GM23338 (cell line): ENCODE data around the gene TSPAN5. TPM values are rescaled to one million over a fixed set of nuclear protein-coding genes. Genes with fewer than 3 reads are reported as not detected.

Source experiments
- ATAC-seq: fragments of 200-7000 bp; cut with Tn5 transposase; 3 replicates; pipeline ENCODE4 v1.9.1; 2020
- DNase-seq: peaks from one replicate; pipeline ENCODE4 v3.0.0-alpha.2; 2015; ENCODE audit warnings: low spot score
- H2AFZ ChIP-seq: fragments of 200-600 bp; sonication (generic); 2 replicates; pipeline ENCODE4 v1.8.0; 2016; ENCODE audit warnings: antibody characterized with exemption, mild to moderate bottlenecking, moderate library complexity
- H3F3A ChIP-seq: fragments of 200-600 bp; sonication (generic); replicated peaks from 2 replicates; pipeline ENCODE4 v1.8.0; 2017; ENCODE audit warnings: antibody characterized with exemption, mixed run types, low read depth
- H3K27ac ChIP-seq: fragments of 200-600 bp; sonication (generic); 2 replicates; pipeline ENCODE4 v1.6.1; 2016; ENCODE audit warnings: low read depth
- H3K27me3 ChIP-seq: fragments of 200-600 bp; sonication (generic); 2 replicates; pipeline ENCODE4 v1.8.0; 2016; ENCODE audit warnings: mild to moderate bottlenecking, mixed run types, moderate library complexity; ENCODE audit not compliant: insufficient read depth
- H3K36me3 ChIP-seq: fragments of 200-600 bp; sonication (generic); 2 replicates; pipeline ENCODE4 v1.8.0; 2016; ENCODE audit warnings: mild to moderate bottlenecking; ENCODE audit not compliant: insufficient read depth
- H3K4me1 ChIP-seq: fragments of 200-600 bp; sonication (generic); 2 replicates; pipeline ENCODE4 v1.8.0; 2016; ENCODE audit warnings: mild to moderate bottlenecking, moderate library complexity; ENCODE audit not compliant: insufficient read depth
- H3K4me2 ChIP-seq: fragments of 200-600 bp; sonication (generic); 2 replicates; pipeline ENCODE4 v1.7.1; 2017; ENCODE audit warnings: mixed run types
- H3K4me3 ChIP-seq: fragments of 200-600 bp; sonication (generic); 2 replicates; pipeline ENCODE4 v1.6.1; 2016; ENCODE audit warnings: mixed run types
- H3K79me2 ChIP-seq: fragments of 200-600 bp; sonication (generic); replicated peaks from 2 replicates; pipeline ENCODE4 v1.8.0; 2017; ENCODE audit warnings: mild to moderate bottlenecking; ENCODE audit not compliant: insufficient read depth
- H3K9me2 ChIP-seq: fragments of 200-600 bp; sonication (generic); 2 replicates; pipeline ENCODE4 v1.8.0; 2017; ENCODE audit not compliant: insufficient read depth
- H4K20me1 ChIP-seq: fragments of 200-600 bp; sonication (generic); replicated peaks from 2 replicates; pipeline ENCODE4 v1.8.0; 2017; ENCODE audit warnings: mild to moderate bottlenecking; ENCODE audit not compliant: insufficient read depth
- H3K27ac Mint-ChIP-seq: 2 replicates; pipeline ENCODE4 v1.8.0; 2020; ENCODE audit warnings: inconsistent platforms, mild to moderate bottlenecking, moderate library complexity, mixed read lengths
- H3K27me3 Mint-ChIP-seq: 3 replicates; pipeline ENCODE4 v1.8.0; 2022; ENCODE audit warnings: low read depth, mild to moderate bottlenecking, moderate library complexity, mixed read lengths, inconsistent platforms; ENCODE audit not compliant: insufficient read depth, poor library complexity
- H3K36me3 Mint-ChIP-seq: 3 replicates; pipeline ENCODE4 v1.8.0; 2021; ENCODE audit warnings: low read depth, mild to moderate bottlenecking, inconsistent platforms, moderate library complexity, mixed read lengths
- H3K4me1 Mint-ChIP-seq: 3 replicates; pipeline ENCODE4 v1.8.0; 2020; ENCODE audit warnings: mild to moderate bottlenecking, inconsistent platforms, mixed read lengths
- H3K4me3 Mint-ChIP-seq: 3 replicates; pipeline ENCODE4 v1.8.0; 2021; ENCODE audit warnings: moderate library complexity, mild to moderate bottlenecking, inconsistent platforms, mixed read lengths
- H3K9me3 Mint-ChIP-seq: 3 replicates; pipeline ENCODE4 v1.8.0; 2020; ENCODE audit warnings: moderate library complexity, mild to moderate bottlenecking, inconsistent platforms, mixed read lengths
- CREB1 ChIP-seq: fragments of 250-450 bp; sonication (Bioruptor Pico); IDR thresholded peaks from 2 replicates; pipeline ENCODE4 v1.5.0; 2020; ENCODE audit warnings: low read depth, mild to moderate bottlenecking, moderate library complexity
- ETS1 ChIP-seq: IDR thresholded peaks from 2 replicates; pipeline ENCODE4 v1.6.1; 2016; ENCODE audit warnings: antibody characterized with exemption
- EZH2 ChIP-seq: fragments of 200-600 bp; sonication (generic); IDR thresholded peaks from one replicate; pipeline ENCODE4 v1.8.0; 2017; ENCODE audit warnings: antibody characterized with exemption, mild to moderate bottlenecking, low read depth; ENCODE audit not compliant: unreplicated experiment
- EZH2phosphoT487 ChIP-seq: fragments of 200-600 bp; sonication (generic); IDR thresholded peaks from one replicate; pipeline ENCODE4 v1.8.1; 2018; ENCODE audit warnings: antibody characterized with exemption; ENCODE audit not compliant: unreplicated experiment
- JUNB ChIP-seq: IDR thresholded peaks from one replicate; pipeline ENCODE4 v1.6.1; 2016; ENCODE audit warnings: antibody characterized with exemption; ENCODE audit not compliant: unreplicated experiment
- NANOG ChIP-seq: IDR thresholded peaks from 2 replicates; pipeline ENCODE4 v1.6.1; 2016; ENCODE audit warnings: antibody characterized with exemption, borderline replicate concordance
- POLR2AphosphoS5 ChIP-seq: IDR thresholded peaks from 2 replicates; pipeline ENCODE4 v1.6.1; 2016; ENCODE audit warnings: antibody characterized with exemption, low read depth
- STAT1 ChIP-seq: IDR thresholded peaks from one replicate; pipeline ENCODE4 v1.6.1; 2016; ENCODE audit warnings: antibody characterized with exemption; ENCODE audit not compliant: unreplicated experiment
- ZNF114 ChIP-seq: fragments of 250-450 bp; sonication (Bioruptor Pico); IDR thresholded peaks from 2 replicates; pipeline ENCODE4 v1.5.0; 2020; ENCODE audit warnings: mild to moderate bottlenecking, moderate library complexity
- ZNF331 ChIP-seq: fragments of 250-450 bp; sonication (Bioruptor Pico); IDR thresholded peaks from 2 replicates; pipeline ENCODE4 v1.5.0; 2020; ENCODE audit warnings: low read depth, mild to moderate bottlenecking, moderate library complexity
- polyA plus RNA-seq: library from polyadenylated mRNA; unstranded; fragments of >200 nt; fragmentation: Nextera tagmentation; extraction: Ambion mirVana; gene quantifications from 2 replicates; pipeline ENCODE4 v1.2.1, GENCODE V29; 2016
- total RNA-seq: library from RNA; depleted of rRNA; stranded (reverse); fragments of >200 nt; shearing (Covaris generic); gene quantifications from 2 replicates; pipeline ENCODE4 v1.2.3, GENCODE V29; 2014
- TF ChIP-seq, protein P1 (sequence below): IDR thresholded peaks from one replicate; pipeline ENCODE4 v1.6.1; 2018; ENCODE audit warnings: antibody characterized with exemption; ENCODE audit not compliant: unreplicated experiment
- TF ChIP-seq, protein P2 (sequence below): fragments of 250-450 bp; sonication (Bioruptor Pico); IDR thresholded peaks from 2 replicates; pipeline ENCODE4 v1.5.0; 2020; ENCODE audit warnings: mild to moderate bottlenecking, moderate library complexity
- TF ChIP-seq, protein P3 (sequence below), 2 experiments: fragments of 200-600 bp in 1 of 2; sonication (generic) in 1 of 2; conservative IDR thresholded peaks; 2 replicates each; pipeline versions ENCODE4 v1.5.1 to v1.6.1; 2016 to 2017; ENCODE audit warnings: antibody characterized with exemption in 2 of 2, low read depth in 2 of 2, mild to moderate bottlenecking in 2 of 2, moderate library complexity in 1 of 2

Gene TSPAN5
- total and polyA plus RNA-seq, 2 experiments from 2014 or later: 18.6 to 21.5 TPM

GRCh38 chr4:98516042-98516440, 142.4 kb downstream of the TSPAN5 start:
- H2AFZ ChIP-seq: no peak overlapping the region
- Mint-ChIP-seq H3K27ac (no peak overlapping the region; the same call in 1 of the 2 replicates), H3K4me3 (no peak overlapping the region), H3K27me3 (peaks cover 2% of the 10 kb centered on the region), H3K9me3 (peaks cover 5% of the 10 kb centered on the region; the same call in 1 of the 3 replicates), H3K4me1 (peaks cover 45% of the 10 kb centered on the region), H3K36me3 (peaks cover 9% of the 10 kb centered on the region)
- no peak for ATAC-seq
- no peaks in the 10 kb centered on the region for H4K20me1 ChIP-seq
- peaks cover 18% of the 10 kb centered on the region for H3K4me1 ChIP-seq
- no peak for DNase-seq
- TF ChIP-seq CREB1 (CRISPR knock-in tag): no peak
- TF ChIP-seq, protein P1, sequence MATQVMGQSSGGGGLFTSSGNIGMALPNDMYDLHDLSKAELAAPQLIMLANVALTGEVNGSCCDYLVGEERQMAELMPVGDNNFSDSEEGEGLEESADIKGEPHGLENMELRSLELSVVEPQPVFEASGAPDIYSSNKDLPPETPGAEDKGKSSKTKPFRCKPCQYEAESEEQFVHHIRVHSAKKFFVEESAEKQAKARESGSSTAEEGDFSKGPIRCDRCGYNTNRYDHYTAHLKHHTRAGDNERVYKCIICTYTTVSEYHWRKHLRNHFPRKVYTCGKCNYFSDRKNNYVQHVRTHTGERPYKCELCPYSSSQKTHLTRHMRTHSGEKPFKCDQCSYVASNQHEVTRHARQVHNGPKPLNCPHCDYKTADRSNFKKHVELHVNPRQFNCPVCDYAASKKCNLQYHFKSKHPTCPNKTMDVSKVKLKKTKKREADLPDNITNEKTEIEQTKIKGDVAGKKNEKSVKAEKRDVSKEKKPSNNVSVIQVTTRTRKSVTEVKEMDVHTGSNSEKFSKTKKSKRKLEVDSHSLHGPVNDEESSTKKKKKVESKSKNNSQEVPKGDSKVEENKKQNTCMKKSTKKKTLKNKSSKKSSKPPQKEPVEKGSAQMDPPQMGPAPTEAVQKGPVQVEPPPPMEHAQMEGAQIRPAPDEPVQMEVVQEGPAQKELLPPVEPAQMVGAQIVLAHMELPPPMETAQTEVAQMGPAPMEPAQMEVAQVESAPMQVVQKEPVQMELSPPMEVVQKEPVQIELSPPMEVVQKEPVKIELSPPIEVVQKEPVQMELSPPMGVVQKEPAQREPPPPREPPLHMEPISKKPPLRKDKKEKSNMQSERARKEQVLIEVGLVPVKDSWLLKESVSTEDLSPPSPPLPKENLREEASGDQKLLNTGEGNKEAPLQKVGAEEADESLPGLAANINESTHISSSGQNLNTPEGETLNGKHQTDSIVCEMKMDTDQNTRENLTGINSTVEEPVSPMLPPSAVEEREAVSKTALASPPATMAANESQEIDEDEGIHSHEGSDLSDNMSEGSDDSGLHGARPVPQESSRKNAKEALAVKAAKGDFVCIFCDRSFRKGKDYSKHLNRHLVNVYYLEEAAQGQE: no peak
- TF ChIP-seq POLR2AphosphoS5: no peak
- TF ChIP-seq, protein P2, sequence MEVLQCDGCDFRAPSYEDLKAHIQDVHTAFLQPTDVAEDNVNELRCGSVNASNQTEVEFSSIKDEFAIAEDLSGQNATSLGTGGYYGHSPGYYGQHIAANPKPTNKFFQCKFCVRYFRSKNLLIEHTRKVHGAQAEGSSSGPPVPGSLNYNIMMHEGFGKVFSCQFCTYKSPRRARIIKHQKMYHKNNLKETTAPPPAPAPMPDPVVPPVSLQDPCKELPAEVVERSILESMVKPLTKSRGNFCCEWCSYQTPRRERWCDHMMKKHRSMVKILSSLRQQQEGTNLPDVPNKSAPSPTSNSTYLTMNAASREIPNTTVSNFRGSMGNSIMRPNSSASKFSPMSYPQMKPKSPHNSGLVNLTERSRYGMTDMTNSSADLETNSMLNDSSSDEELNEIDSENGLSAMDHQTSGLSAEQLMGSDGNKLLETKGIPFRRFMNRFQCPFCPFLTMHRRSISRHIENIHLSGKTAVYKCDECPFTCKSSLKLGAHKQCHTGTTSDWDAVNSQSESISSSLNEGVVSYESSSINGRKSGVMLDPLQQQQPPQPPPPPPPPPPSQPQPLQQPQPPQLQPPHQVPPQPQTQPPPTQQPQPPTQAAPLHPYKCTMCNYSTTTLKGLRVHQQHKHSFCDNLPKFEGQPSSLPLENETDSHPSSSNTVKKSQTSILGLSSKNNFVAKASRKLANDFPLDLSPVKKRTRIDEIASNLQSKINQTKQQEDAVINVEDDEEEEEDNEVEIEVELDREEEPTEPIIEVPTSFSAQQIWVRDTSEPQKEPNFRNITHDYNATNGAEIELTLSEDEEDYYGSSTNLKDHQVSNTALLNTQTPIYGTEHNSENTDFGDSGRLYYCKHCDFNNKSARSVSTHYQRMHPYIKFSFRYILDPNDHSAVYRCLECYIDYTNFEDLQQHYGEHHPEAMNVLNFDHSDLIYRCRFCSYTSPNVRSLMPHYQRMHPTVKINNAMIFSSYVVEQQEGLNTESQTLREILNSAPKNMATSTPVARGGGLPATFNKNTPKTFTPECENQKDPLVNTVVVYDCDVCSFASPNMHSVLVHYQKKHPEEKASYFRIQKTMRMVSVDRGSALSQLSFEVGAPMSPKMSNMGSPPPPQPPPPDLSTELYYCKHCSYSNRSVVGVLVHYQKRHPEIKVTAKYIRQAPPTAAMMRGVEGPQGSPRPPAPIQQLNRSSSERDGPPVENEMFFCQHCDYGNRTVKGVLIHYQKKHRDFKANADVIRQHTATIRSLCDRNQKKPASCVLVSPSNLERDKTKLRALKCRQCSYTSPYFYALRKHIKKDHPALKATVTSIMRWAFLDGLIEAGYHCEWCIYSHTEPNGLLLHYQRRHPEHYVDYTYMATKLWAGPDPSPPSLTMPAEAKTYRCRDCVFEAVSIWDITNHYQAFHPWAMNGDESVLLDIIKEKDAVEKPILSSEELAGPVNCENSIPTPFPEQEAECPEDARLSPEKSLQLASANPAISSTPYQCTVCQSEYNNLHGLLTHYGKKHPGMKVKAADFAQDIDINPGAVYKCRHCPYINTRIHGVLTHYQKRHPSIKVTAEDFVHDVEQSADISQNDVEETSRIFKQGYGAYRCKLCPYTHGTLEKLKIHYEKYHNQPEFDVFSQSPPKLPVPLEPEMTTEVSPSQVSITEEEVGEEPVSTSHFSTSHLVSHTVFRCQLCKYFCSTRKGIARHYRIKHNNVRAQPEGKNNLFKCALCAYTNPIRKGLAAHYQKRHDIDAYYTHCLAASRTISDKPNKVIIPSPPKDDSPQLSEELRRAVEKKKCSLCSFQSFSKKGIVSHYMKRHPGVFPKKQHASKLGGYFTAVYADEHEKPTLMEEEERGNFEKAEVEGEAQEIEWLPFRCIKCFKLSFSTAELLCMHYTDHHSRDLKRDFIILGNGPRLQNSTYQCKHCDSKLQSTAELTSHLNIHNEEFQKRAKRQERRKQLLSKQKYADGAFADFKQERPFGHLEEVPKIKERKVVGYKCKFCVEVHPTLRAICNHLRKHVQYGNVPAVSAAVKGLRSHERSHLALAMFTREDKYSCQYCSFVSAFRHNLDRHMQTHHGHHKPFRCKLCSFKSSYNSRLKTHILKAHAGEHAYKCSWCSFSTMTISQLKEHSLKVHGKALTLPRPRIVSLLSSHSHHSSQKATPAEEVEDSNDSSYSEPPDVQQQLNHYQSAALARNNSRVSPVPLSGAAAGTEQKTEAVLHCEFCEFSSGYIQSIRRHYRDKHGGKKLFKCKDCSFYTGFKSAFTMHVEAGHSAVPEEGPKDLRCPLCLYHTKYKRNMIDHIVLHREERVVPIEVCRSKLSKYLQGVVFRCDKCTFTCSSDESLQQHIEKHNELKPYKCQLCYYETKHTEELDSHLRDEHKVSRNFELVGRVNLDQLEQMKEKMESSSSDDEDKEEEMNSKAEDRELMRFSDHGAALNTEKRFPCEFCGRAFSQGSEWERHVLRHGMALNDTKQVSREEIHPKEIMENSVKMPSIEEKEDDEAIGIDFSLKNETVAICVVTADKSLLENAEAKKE (CRISPR knock-in tag): no peak
- no peak for TF ChIP-seq EZH2
- TF ChIP-seq EZH2phosphoT487: no peak
- TF ChIP-seq ZNF331: no peak
- TF ChIP-seq ETS1: no peak
- TF ChIP-seq, protein P3, sequence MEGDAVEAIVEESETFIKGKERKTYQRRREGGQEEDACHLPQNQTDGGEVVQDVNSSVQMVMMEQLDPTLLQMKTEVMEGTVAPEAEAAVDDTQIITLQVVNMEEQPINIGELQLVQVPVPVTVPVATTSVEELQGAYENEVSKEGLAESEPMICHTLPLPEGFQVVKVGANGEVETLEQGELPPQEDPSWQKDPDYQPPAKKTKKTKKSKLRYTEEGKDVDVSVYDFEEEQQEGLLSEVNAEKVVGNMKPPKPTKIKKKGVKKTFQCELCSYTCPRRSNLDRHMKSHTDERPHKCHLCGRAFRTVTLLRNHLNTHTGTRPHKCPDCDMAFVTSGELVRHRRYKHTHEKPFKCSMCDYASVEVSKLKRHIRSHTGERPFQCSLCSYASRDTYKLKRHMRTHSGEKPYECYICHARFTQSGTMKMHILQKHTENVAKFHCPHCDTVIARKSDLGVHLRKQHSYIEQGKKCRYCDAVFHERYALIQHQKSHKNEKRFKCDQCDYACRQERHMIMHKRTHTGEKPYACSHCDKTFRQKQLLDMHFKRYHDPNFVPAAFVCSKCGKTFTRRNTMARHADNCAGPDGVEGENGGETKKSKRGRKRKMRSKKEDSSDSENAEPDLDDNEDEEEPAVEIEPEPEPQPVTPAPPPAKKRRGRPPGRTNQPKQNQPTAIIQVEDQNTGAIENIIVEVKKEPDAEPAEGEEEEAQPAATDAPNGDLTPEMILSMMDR (conservative IDR thresholded peaks at IDR 0.05; ENCODE audit: low read depth in 2 of 2): no peak
- no peak for TF ChIP-seq ZNF114 (CRISPR knock-in tag)
- no peak for TF ChIP-seq NANOG
- no peak for TF ChIP-seq JUNB
- TF ChIP-seq STAT1: no peak
- no peak overlapping the region for H3K27ac ChIP-seq
- no peaks in the 10 kb centered on the region for H3F3A ChIP-seq
- no peaks in the 10 kb centered on the region for H3K36me3 ChIP-seq
- 0 out of 2 replicates have a peak, but pooled peaks cover 8% of the 10 kb centered on the region for H3K79me2 ChIP-seq
- no peak overlapping the region for H3K4me3 ChIP-seq
- H3K27me3 ChIP-seq: no peaks in the 10 kb centered on the region
- H3K9me2 ChIP-seq: no peaks in the 10 kb centered on the region
- H3K4me2 ChIP-seq: no peak overlapping the region
